ENCODE measurements around the gene PRKAG1.

- TF ChIP-seq POLR2AphosphoS5 (IDR thresholded peaks at IDR 0.05; ENCODE audit: low read depth, low read length) (no peak), SIN3A (IDR thresholded peaks at IDR 0.05; ENCODE audit: borderline replicate concordance, insufficient read depth, low read length) (no peak), REST (IDR thresholded peaks at IDR 0.05; ENCODE audit: insufficient read depth in 1 of 2, low read depth in 2 of 2, low read length in 2 of 2) (no peak)
Measured at GRCh38 chr12:48969833-48970701, 48.5 kb downstream of the PRKAG1 start.
